NCI-H187 treated with DMSO at 0.1 percent for 48 hours (cell line): ENCODE measurements around the gene GALNT18.

Source experiments
- DNase-seq: peaks from one replicate; lab custom pipeline; 2025; lab: John Stamatoyannopoulos, UW

Gene GALNT18

DNA sequence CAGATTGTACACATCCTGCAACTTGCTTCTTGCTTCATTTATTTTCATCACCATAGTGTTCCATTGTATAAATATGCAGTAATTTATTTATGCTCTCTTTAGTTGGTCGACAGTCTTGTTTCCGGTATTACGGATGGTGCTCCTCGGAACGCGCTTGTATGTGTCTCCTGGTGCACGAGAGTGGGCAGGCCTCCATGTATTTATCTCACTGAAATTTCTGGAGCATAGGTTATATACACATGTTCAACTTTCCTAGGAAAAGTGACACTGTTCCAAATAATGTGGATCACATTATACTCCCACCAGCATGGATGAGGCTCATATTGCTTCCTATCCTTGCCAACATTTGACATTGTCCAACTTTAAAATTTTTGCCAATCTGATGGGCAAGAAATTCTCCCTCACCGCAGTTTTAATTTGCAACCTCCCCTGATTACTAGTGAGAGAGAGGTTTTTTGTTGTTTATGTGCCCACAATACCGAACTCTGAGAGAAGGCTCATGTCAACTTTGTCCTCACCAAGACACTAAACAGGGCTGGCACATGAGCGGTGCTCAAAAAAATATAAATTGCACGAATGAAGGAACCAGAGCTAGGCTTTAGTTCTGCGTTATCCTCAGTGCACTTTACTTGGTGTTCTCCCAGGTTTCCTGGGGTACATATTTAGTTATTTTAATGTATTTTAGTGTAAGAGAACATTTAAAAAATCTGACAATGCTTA lies 272.5 kb downstream of the GALNT18 start:
- DNase-seq = no peak

DNA sequence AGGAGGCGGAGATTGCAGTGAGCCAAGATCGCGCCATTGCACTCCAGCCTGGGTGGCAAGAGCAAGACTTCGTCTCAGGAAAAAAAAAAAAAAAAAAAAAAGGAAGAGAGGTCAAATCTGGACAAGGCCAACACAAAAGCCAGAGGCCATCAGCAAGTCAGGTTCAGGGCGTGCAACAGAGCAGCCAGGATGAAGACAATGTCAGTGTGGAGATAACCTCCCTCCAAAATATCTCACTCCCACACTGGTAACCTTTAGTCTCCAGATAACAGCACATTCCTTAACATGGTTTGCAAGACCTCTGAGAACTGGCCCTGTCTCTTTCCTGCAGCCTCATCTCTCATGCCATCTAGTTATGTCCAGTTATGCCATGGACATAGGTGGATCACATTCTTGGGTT lies 273.5 kb downstream of the GALNT18 start:
- DNase-seq = no peak

DNA sequence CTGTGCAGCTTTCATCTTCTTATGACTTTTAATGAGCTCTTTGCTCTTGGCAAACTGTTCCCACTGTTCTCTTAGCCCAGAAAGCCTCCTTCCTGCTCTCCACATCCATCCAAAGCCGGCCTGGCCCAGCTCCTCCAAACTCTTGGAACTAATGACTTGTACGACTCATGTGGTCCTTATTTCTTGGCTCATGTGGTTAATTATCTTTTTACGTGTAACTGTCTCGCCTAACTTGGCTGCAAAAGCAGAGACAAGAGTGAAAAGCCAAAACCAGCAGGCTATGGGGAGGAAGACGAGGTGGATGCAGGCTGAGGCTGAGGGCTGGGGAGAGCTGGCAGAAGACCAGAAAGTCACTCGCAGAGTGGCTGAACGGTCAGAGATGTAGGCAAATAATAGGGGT lies 274.2 kb downstream of the GALNT18 start:
- DNase-seq = no peak

DNA sequence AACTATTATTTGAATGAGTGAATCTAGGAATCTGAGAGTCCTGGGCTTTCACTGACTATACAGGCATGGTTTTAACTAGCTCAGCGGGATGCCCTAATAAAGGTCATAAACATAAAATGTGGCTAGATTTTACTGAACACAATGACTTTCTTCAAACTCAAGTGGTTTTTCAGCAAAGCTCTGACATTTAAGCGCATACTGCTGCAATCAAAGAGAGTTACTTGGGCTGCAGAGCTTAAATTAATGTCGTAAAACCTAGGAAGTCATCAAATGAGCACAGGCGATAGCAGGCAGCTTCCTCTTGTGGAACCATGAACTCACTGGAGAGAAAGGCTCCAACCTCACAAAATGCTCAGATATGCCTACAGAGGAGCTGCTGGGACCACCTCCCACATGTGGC lies 275.5 kb downstream of the GALNT18 start:
- DNase-seq = peak; percentile 42

DNA sequence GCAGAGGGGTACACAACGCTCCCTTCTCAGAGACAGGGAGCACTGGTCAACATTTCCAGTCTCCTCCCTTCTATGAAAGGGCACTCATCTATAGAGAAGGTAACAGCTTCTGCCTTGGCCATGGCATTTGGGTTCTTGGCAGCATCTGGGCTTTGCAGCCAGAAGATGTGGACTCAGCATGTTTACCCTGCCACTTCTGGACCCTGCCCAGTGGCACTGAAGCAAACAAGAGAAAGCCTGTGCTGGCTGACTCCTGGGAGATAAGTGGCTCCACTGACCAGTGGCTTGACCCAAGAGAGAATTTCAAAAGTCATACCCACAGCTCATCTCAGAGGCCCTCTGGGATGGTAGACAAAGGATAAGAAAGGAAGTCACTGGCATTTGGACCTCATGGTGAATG lies 276.7 kb downstream of the GALNT18 start:
- no peak for DNase-seq

DNA sequence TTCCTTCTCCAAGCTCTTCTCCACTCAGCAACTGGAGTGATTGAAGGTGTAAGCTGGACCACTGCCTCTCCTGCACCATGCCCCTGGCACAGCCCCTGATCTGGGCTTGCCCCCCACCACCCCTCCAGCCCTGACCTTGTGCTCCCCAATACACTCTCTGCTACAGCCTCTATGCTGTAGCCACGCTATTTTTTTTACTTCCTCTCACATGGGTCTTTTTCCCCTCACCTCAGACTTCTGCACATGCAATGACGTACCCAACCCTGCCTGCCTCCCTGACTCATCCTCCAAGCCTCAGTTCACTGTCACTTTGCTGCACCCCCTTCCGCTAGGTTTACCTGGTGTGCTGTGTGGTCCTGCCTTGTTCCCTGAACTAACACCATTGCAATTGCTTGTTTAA lies 277.8 kb downstream of the GALNT18 start:
- DNase-seq = no peak

DNA sequence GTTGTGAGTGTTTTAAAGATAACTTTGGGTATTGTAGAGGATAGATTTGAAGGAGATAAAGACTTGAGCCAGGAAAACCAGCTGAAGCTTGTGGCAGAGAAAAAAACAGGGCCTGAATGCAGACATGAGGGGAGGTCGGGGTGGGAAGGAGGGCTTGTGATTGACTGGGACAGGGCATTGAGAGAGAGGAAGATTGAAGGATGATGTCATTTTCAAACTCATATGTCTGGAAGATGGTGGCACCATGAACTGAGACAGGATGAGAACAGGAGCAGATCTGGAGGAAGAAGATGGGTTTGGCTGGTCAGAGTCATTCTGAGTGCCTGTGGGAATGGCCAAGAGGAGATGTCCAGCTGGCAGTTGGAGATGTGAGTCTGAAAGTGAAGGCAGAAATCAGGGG lies 283.5 kb downstream of the GALNT18 start:
- DNase-seq = no peak

DNA sequence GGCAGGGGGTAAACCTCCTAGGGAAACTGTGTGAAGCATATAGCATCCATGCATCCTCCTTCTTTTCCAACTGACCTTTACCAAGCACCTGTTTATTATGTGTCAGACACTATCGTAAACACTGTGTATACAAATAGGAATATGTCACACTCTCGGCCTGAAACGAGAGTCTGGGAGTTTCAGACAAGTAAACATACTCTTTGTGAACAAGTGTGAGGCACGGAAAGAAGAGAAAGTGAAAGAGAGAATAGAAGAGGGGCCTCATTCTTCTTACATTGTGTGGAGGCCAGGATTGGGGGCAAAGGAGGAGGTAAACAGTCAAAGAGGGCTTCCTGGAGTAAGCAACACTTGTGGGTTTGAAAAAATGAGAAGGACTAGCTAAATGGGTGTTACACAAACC lies 285.1 kb downstream of the GALNT18 start:
- no peak for DNase-seq

DNA sequence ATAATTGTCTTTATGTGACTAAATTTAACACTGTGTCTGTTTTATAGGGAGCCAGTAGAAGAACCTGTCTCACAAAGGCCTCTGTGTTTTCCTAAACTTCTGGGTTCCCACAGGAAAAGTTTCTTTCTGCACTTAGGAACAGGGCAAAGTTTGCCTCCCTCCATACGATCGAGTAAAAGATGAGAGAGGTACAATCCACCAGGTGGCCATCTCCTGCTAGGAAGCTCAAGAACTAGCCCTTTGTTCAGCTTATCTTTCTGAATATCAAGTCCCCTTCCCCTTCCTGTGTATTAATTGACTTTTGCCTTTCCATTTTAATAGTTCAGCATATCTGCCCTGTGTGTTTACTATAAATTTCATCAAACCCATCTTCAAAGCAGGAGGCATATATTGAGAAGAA lies 286.8 kb downstream of the GALNT18 start:
- DNase-seq = no peak

DNA sequence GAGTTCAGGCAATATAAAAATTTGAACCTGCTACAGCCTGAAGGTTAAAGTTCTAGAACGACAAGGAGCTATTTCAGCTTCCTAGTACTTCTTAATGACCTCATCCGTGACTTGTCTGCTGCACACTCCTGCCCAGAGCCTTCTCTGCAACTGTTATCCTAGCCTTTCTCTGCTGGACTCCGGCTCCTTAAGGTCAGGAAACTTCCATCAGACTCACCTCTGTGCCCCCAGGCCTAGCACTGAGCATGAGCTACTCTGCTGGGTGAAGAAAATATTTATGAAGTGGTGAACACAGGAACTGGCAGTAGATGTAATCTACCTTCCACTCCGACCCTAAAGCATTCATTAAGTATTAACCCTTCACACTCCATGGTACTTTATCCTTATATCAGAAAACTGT lies 287.2 kb downstream of the GALNT18 start:
- DNase-seq = no peak

DNA sequence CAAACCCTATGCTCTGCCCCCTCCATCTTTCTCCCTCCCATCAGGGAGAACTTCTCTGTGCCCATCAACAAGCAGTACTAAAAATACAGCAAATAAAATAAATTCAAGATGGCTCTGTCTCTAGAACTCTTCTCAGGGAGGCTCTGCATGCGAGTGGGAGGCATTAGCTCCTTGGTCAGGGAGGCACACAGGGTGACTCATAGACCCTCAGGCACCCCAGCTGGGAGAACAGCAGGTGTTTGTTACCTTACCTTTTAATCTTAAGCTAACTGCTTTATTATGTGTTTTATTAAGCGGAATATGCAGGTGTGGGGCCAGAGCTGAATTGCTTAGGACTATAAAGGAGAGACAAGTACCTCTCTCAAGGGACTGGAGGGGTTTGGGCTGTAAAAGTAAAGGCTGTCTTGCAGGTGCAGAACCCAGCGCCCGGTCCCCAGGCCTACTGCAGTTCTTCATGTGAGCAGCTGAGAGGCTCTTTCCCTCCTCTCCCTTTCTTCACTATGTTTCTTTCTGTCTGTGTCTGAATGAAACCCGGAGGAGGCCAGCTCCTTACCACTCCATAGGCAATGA lies 289.6 kb downstream of the GALNT18 start:
- DNase-seq = no peak

DNA sequence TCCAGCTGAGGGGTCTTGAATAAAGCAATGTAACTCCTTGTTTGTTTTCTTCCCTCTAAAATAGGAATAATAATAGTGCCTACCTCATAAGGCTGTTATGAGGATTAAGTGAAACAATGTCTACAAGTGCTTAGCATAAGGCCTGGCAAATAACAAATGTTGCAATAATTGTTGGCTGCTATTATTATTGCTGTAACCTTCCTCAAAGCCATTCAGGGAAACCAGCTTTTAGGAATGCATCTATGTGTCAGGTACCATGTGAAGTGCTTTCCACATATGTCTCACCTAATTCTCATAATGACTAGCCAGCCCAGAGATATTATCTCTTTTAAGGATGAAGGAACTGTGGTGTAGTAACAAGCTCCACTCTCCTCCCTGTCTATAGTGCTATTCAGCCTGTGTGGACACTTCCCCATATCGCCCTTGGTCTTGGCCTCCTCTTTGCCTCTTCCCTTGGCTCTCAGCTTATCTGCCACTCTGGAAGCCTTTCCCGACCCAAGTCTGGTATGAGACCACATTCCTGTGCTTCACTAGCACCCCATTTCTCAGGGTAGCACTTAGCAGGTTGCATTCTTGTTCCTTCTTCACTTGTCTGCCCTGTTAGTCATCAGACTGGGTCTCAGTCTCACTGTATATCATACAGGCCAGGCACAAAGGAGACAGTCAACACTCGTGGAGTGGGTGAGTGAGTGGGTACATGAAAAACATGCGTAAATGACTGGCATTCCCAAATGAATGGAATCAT lies 292.6 kb downstream of the GALNT18 start:
- DNase-seq = no peak

DNA sequence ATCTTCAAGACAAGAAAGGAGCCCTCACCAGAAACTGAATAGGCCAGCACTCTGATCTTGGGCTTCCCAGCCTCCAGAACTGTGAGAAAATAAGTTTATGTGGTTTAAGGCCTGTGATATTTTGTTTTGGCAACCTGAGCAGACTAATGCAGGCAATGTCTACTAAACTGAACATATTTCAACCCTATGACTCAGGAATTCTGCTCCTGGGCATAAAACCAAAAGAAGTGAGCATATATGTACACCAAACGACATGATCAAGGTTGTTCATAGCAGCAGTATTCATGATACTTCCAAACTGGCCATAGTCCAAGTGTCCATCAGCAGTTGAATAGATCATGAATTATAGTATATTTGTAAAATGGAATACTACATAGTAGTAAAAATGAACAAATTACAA lies 297.7 kb downstream of the GALNT18 start:
- DNase-seq = no peak

DNA sequence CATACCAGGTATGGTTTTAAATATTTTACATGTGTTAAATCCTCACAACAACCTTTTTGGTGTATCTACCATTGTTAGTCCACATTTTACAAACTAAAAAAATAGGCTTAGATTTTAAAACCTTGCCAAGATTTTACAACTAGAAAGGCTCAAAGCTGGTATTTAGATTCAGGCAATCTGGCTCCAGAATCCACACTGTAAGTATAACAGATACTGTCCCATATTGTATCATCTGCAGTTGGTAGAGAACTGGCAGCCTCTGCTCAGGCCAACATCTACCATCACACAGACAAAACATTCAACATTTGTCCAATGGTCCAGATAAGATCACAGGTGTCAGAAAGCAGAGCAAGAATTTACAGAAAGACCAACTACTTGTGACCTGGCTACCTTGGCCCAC lies 299.7 kb downstream of the GALNT18 start:
- DNase-seq = no peak

DNA sequence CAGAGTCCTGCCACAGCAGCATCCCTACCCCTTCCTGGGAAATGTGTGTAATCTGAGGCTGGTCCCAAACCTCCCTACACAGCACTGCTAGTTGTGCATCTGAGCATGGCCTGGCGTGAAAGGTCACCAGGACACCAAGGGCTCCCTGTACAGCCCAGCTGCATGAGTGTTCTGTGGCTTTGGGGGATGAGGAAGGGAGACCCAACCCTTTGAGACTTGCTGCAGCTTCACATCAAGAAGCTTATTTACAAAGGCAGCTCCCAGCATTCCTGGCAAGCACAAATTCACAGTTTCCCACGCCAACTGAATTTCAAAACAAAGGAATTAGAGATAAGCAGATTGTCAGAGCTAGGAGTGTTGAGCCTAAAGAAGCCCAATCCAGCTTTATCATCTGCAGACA lies 301.0 kb downstream of the GALNT18 start:
- DNase-seq = no peak

DNA sequence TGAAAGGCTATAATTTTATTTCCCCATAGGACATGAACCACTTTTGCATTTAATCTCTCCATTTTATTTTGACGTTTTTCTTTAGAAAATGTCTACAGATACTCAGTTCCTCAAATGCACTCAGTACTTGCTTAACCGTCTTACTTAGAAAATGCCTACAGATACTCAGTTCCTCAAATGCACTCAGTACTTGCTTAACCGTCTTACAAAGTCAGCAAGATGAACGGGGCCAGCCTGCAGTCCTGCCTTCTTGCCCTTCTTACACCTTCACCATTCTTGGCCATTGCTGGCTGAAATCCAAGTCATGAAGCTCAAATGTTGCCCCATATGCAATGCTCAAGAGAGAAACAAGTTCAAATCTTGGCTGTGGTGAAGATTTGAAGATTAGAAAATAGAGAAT lies 302.8 kb downstream of the GALNT18 start:
- no peak for DNase-seq

DNA sequence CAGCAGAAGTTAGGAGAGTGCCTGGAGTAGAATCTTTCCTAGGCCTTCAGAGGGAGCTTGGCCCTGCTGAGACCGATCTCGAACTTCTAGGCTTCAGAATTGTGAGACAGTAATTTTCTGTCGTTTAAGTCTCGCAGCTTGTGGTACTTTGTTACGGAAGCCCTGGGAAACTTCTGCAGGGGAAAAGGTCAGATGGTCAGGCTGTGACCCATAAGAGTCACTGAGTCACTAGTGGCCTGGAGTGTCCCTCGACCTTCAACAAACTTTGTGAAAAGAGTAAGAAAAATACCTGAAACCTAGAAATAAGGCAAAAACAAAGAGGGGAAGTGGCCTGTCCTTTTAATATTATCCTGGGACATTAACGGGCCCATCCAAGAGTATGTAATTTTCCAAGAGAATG lies 303.3 kb downstream of the GALNT18 start:
- DNase-seq = no peak

DNA sequence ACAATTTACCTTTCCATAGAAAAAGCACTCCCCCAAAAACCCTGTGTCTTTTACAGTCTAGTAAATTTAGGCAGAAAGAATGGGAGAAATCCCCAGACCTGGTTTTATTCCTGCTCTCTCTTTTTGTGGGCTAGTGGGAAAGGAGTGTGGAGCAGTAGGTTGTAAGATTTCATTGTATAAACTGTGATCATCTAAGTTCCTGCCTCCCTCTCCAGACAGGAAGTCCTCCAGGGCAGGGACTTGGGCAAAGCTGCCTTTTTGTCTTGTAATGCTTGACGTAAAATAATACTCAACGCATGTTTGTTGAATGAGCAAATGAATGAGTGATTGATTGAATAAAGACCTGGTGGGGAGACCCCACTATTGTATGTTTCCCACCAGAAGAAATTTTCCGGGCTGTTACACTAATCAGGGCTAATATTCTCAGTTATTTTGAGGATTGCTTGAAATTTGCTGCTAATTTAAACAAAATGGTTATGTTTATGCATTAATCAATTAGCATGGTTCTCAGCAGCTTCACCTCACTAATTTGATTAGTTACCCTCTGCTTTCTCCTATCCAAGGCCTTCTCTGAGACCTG lies 305.1 kb downstream of the GALNT18 start:
- no peak for DNase-seq

DNA sequence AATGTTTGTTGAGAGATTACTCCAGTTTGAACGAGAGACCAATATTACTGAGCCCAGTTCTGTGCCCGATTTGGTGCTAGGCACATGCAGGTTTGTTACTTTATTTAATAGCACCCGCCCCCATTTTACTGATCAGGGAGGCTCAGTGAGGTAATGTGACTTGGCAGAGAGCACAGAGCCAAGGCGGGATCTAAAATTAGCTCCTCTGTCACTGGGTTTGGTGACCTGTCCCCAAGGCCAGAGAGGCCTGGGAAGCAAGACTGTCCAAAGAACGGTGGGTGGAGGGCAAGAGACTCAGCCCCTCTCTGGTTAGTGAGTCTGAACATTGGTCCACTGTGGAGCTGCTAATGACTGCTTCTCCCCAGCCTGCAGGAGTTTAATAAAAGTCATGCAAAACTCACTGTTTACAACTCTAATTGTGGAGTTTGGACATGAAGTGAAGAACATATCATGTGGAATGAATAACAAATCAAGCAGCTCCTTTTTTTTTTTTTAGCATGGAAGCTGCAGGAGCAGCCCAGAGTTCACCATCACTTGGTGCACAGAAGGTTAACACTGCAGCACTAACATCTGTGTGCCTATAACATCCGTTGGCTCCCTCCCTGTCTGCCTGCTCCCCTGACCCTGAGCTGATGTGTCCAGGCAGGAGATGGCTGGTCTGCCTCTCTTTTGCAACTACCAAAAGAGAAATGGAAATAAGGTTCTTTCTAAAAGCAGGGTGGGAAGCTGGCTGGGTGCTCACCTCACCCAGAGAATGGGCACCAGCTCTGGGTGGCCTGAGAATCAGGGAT lies 307.7 kb downstream of the GALNT18 start:
- no peak for DNase-seq

DNA sequence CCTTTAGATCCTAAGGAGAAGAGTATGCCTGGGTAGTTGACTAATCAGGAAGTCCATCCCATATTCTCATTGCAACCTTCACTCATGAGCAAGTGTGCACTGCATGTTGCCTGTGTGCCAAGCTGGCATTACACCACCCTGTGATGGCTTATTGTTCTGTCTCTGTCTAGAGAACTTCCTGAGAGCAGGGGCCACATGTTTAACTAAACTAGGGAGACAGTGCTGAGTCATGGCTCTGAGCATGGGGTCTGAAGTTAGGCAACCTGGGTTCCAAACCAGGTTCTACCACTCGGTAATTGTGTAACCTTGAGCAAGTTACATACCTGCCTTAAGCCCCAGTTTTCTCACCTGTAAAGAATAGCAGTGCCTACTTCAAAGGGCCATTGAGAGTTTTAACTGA lies 308.4 kb downstream of the GALNT18 start:
- DNase-seq = no peak

DNA sequence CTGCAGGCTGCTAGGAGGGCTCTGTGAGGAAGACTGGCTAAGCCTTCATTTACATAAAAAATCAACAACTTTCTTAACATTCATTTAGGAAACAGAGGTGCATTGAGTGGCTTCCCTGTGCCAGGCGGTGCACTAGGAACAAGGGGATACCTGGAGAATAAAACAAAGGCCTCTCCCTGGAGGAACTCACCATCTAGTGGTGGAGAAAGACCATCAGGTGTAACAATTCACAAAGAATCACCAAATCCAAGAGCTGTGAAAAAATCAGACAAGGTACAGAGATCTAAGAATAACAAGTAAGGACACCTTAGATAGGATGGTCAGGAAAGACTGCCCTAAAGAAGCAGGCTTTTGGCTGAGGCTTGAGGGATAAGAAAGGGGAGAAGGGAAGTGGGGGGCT lies 309.1 kb downstream of the GALNT18 start:
- no peak for DNase-seq

DNA sequence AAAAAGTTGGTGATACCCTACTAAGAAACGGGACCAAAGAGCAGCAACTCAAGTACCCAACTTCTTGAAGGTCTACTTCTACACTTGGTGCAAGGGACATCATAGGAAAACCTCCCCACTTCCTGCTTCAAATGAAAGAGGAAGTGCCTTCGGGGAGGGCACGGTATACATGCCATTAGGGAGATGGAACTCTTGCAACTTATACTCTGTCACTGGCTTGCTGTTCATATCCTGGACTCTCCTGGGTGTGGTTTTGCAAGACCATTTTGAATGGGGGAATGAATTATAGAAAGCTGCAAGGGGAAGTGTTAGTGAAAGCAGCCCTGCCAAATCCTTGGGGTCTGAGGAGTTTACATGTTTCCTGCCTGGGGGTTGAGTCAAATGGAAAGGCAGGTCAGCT lies 310.6 kb downstream of the GALNT18 start:
- no peak for DNase-seq
